Thymus (tissue), 11 donors: ENCODE data around the gene ATP9A. TPM values are rescaled to one million over a fixed set of nuclear protein-coding genes. Genes with fewer than 3 reads are reported as not detected.

Experiments used
- DNase-seq, 9 donors: peaks; one replicate each; pipeline ENCODE4 v3.0.0-alpha.2; 2013; ENCODE audit warnings: low spot score in 9 of 9, low read depth in 6 of 9, missing footprints in 1 of 9
- H3K27ac ChIP-seq, 2 donors: one replicate each; pipeline ENCODE4 v1.5.1; 2013; ENCODE audit warnings: control low read depth in 1 of 2, low read depth in 1 of 2, low read length in 1 of 2, mild to moderate bottlenecking in 1 of 2, moderate library complexity in 1 of 2
- H3K27me3 ChIP-seq, 2 donors: one replicate each; pipeline ENCODE4 v1.5.1; 2013; ENCODE audit warnings: low read length in 1 of 2; ENCODE audit not compliant: control insufficient read depth in 2 of 2, insufficient read depth in 1 of 2
- H3K36me3 ChIP-seq, 2 donors: one replicate each; pipeline ENCODE4 v1.5.1; 2013; ENCODE audit warnings: low read length in 1 of 2, mild to moderate bottlenecking in 1 of 2, moderate library complexity in 1 of 2; ENCODE audit not compliant: control insufficient read depth in 2 of 2, insufficient read depth in 2 of 2
- H3K4me1 ChIP-seq, 2 donors: one replicate each; pipeline ENCODE4 v1.5.1; 2013; ENCODE audit warnings: low read length in 2 of 2; ENCODE audit not compliant: control insufficient read depth in 2 of 2, insufficient read depth in 2 of 2
- H3K4me3 ChIP-seq, 2 donors: one replicate each; pipeline ENCODE4 v1.5.1; 2013; ENCODE audit warnings: low read length in 2 of 2, control low read depth in 1 of 2, mild to moderate bottlenecking in 1 of 2
- H3K9me3 ChIP-seq, 2 donors: one replicate each; pipeline ENCODE4 v1.5.1; 2013; ENCODE audit warnings: low read length in 1 of 2, mild to moderate bottlenecking in 1 of 2; ENCODE audit not compliant: control insufficient read depth in 2 of 2, insufficient read depth in 1 of 2
- WGBS: extraction: QIAGEN DNeasy Blood & Tissue Kit; methylation state at CpG from one replicate; pipeline ENCODE4 v1.1.7; 2013; 5-methylcytosine and 5-hydroxymethylcytosine counted together
- polyA plus RNA-seq: library from polyadenylated mRNA; stranded (reverse); fragments of 200-250 nt; gene quantifications from one replicate; pipeline ENCODE4 v1.2.3, GENCODE V29; 2013
- total RNA-seq: library from RNA; stranded (reverse); fragments of 120-200 nt; gene quantifications from one replicate; pipeline ENCODE4 v1.2.4, GENCODE V29; 2013
- donor health status: healthy.

The ATP9A gene
- total and polyA plus RNA-seq, 2 donors: 4.7 to 6.7 TPM

- no peaks in the 10 kb centered on the region for H3K4me1 ChIP-seq
- no peak overlapping the region for H3K27ac ChIP-seq
- no peak for DNase-seq
- WGBS: 91% methylated on average over 2 of the region's 2 CpGs
- no peaks in the 10 kb centered on the region for H3K36me3 ChIP-seq
- no peaks in the 10 kb centered on the region for H3K27me3 ChIP-seq
- H3K9me3 ChIP-seq: no peaks in the 10 kb centered on the region
- no peak overlapping the region for H3K4me3 ChIP-seq
Measured at GRCh38 chr20:51711426-51711825, 56.8 kb downstream of the ATP9A start.

GRCh38 chr20:51710361-51710894 lies 57.8 kb downstream of the ATP9A start:
- WGBS: 94% methylated on average over 10 of the region's 10 CpGs
- H3K27me3 ChIP-seq: no peaks in the 10 kb centered on the region
- H3K4me1 ChIP-seq: no peaks in the 10 kb centered on the region
- no peak for DNase-seq
- no peaks in the 10 kb centered on the region for H3K9me3 ChIP-seq
- no peaks in the 10 kb centered on the region for H3K36me3 ChIP-seq
- H3K27ac ChIP-seq: no peak overlapping the region
- H3K4me3 ChIP-seq: no peak overlapping the region

- Histone ChIP-seq H3K9me3 (no peaks in the 10 kb centered on the region), H3K27me3 (no peaks in the 10 kb centered on the region), H3K27ac (no peak overlapping the region), H3K4me1 (no peaks in the 10 kb centered on the region), H3K4me3 (no peak overlapping the region), H3K36me3 (no peaks in the 10 kb centered on the region)
- 92% methylated on average over 4 of the region's 4 CpGs for WGBS
- DNase-seq: no peak
Measured at GRCh38 chr20:51705400-51705799, 62.8 kb downstream of the ATP9A start.

GRCh38 chr20:51703400-51704287 lies 64.5 kb downstream of the ATP9A start:
- no peaks in the 10 kb centered on the region for H3K36me3 ChIP-seq
- no peak for DNase-seq
- H3K27ac ChIP-seq: no peak overlapping the region
- 77% methylated on average over 8 of the region's 8 CpGs for WGBS
- peaks cover 0 to 1% of the 10 kb centered on the region in 2 donors for H3K4me1 ChIP-seq
- H3K9me3 ChIP-seq: no peaks in the 10 kb centered on the region
- H3K27me3 ChIP-seq: no peaks in the 10 kb centered on the region
- no peak overlapping the region for H3K4me3 ChIP-seq

- peaks cover 0 to 5% of the 10 kb centered on the region in 2 donors for H3K4me1 ChIP-seq
- 30% methylated on average over 3 of the region's 3 CpGs for WGBS
- no peak for DNase-seq
- no peaks in the 10 kb centered on the region for H3K36me3 ChIP-seq
- H3K27ac ChIP-seq: no peak overlapping the region
- no peaks in the 10 kb centered on the region for H3K27me3 ChIP-seq
- H3K4me3 ChIP-seq: no peak overlapping the region
- H3K9me3 ChIP-seq: no peaks in the 10 kb centered on the region
Measured at GRCh38 chr20:51702556-51702955, 65.6 kb downstream of the ATP9A start.

GRCh38 chr20:51700809-51701285 lies 67.3 kb downstream of the ATP9A start:
- Histone ChIP-seq H3K4me1 (peaks cover 3 to 11% of the 10 kb centered on the region in 2 donors), H3K4me3 (no peak overlapping the region), H3K27me3 (no peaks in the 10 kb centered on the region), H3K27ac (no peak overlapping the region), H3K36me3 (no peaks in the 10 kb centered on the region), H3K9me3 (no peaks in the 10 kb centered on the region)
- WGBS: 70% methylated on average over 10 of the region's 10 CpGs
- DNase-seq: peak in 1 of 9 donors; percentile 26

GRCh38 chr20:51698252-51698651 lies 69.9 kb downstream of the ATP9A start:
- H3K36me3 ChIP-seq: no peaks in the 10 kb centered on the region
- no peaks in the 10 kb centered on the region for H3K27me3 ChIP-seq
- H3K4me3 ChIP-seq: no peak overlapping the region
- H3K27ac ChIP-seq: no peak overlapping the region
- no peaks in the 10 kb centered on the region for H3K9me3 ChIP-seq
- no peak for DNase-seq
- WGBS: 95% methylated on average over 9 of the region's 9 CpGs
- H3K4me1 ChIP-seq: peaks cover 8 to 17% of the 10 kb centered on the region in 2 donors

- no peaks in the 10 kb centered on the region for H3K27me3 ChIP-seq
- H3K36me3 ChIP-seq: no peaks in the 10 kb centered on the region
- 39% methylated on average over 8 of the region's 8 CpGs for WGBS
- H3K4me3 ChIP-seq: no peak overlapping the region
- peaks cover 8 to 17% of the 10 kb centered on the region in 2 donors for H3K4me1 ChIP-seq
- H3K27ac ChIP-seq: peak overlapping the region in 1 of 2 donors; percentile 55
- peak in 1 of 9 donors; percentile 22 for DNase-seq
- H3K9me3 ChIP-seq: no peaks in the 10 kb centered on the region
Measured at GRCh38 chr20:51697096-51697826, 70.9 kb downstream of the ATP9A start.
